Measurements from ENCODE around the gene KIF4B.
"Not testable (repeated sequence)": the region's sequence is repeated elsewhere in the genome, so short reads cannot be mapped to it uniquely, and the experiment has no call there.

KIF4B gene

GRCh38 chr5:155004138-155004744 lies 9.3 kb upstream of the KIF4B start:
- peak; percentile 52 for DNase-seq (ENCODE audit: low spot score)

DNA sequence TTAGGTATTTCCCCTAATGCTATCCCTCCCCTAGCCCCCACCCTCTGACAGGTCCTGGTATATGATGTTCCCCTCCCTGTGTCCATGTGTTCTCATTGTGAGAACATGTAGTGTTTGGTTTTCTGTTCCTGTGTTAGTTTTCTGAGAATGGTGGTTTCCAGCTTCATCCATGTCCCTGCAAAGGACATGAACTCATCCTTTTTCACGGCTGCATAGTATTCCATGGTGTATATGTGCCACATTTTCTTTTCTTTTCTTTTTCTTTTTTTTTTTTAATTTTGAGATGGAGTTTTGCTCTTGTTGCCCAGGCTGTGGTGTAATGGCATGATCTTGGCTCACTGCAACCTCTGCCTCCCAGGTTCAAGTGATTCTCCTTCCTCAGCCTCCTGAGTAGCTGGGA lies 7.3 kb upstream of the KIF4B start:
- DNase-seq (ENCODE audit: low spot score): not testable (repeated sequence)

GRCh38 chr5:155008669-155009068 lies 4.9 kb upstream of the KIF4B start:
- DNase-seq (ENCODE audit: low spot score): peak; percentile 30

DNA sequence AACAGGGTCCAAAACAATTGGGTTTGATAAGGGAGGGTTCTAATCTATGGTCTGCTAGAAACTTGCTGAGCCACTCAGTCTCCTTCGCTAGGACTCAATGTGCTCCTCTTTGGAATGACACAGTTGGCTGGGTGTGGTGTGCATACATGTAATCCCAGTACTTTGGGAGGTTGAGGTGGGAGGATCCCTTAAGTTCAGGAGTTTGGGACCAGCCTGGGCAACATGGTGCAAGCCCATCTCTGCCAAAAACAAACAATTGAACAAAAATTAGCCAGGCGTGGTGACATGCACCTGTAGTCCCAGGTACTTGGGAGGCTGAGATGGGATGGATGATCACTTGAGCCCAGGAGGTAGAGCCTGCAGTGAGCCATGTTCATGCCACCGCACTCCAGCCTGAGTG lies 2.7 kb upstream of the KIF4B start:
- DNase-seq (ENCODE audit: low spot score): no peak

- DNase-seq (ENCODE audit: low spot score): no peak
These were observed 1.7 kb downstream of the KIF4B start for GRCh38 chr5:155015239-155015638.

- DNase-seq (ENCODE audit: low spot score): peak; percentile 17
These were observed 4.1 kb downstream of the KIF4B start for GRCh38 chr5:155017610-155018009.

- DNase-seq (ENCODE audit: low spot score): no peak
These were observed 6.2 kb downstream of the KIF4B start for GRCh38 chr5:155019601-155020226.

DNA sequence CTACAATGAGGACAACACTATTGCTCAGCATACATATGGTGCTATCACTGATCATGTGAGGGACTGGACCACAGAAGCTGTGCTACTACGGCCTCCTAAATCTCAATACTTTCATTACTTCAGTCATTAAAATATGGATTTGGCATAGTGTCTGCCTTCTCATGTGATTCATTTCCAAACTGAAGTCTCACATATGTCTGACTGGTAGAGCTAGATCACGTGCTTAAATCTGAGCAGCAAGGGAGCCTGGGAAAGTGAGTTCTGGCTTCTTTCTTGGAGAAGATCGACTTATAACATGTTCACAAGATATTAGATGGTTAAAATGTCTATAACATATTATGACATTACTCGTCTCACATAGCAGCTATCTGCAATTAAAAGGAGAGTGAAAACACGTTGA lies 8.3 kb downstream of the KIF4B start:
- no peak for DNase-seq (ENCODE audit: low spot score)

- DNase-seq (ENCODE audit: low spot score): no peak
These were observed 9.8 kb downstream of the KIF4B start for GRCh38 chr5:155023320-155023719.

- peak; percentile 83 for DNase-seq (ENCODE audit: low spot score)
These were observed 10.5 kb downstream of the KIF4B start for GRCh38 chr5:155024015-155024414.

GRCh38 chr5:155025895-155026294 lies 12.3 kb downstream of the KIF4B start:
- DNase-seq (ENCODE audit: low spot score): no peak

- DNase-seq (ENCODE audit: low spot score): peak; percentile 66
These were observed 14.6 kb downstream of the KIF4B start for GRCh38 chr5:155027993-155028629.

DNA sequence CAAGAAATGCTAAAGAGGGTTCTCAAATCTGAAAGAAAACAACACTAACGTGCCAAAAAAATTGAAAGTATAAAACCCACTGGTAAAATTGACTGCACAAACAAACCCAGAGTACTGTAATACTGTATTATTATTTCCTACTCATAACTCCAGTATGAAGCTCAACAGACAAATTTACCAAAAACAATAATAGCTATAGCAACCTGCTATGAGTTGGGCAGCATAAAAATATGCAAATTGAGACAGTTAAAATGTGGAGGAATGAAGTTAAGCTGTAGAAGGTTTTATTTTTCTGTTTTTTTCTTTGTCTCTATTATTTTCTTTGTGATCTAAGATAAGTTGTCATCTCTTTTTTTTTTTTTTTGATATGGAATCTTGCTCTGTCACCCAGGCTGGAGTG lies 15.7 kb downstream of the KIF4B start:
- DNase-seq (ENCODE audit: low spot score): no peak

DNA sequence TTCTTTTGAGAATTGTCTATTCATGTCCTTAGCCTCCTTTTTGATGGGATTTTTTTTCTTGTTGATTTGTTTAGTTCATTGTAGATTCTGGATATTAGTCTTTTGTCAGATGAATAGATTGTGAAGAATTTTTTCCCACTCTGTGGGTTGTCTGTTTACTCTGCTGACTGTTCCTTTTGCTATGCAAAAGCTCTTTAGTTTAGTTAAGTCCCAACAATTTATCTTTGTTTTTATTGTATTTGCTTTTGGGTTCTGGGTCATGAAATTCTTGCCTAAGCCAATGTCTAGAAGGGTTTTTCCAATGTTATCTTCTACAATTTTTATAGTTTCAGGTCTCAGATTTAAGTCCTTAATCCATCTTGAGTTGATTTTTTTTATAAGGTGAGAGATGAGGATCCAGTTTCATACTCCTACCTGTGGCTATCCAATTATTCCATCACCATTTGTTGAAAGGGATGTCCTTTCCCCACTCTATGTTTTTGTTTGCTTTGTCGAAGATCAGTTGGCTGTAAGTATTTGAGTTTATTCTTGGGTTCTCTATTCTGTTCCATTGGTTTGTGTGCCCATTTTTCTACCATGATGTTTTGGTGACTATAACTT lies 20.7 kb downstream of the KIF4B start:
- DNase-seq (ENCODE audit: low spot score): not testable (repeated sequence)

GRCh38 chr5:155035087-155035486 lies 21.5 kb downstream of the KIF4B start:
- DNase-seq (ENCODE audit: low spot score): not testable (repeated sequence)

DNA sequence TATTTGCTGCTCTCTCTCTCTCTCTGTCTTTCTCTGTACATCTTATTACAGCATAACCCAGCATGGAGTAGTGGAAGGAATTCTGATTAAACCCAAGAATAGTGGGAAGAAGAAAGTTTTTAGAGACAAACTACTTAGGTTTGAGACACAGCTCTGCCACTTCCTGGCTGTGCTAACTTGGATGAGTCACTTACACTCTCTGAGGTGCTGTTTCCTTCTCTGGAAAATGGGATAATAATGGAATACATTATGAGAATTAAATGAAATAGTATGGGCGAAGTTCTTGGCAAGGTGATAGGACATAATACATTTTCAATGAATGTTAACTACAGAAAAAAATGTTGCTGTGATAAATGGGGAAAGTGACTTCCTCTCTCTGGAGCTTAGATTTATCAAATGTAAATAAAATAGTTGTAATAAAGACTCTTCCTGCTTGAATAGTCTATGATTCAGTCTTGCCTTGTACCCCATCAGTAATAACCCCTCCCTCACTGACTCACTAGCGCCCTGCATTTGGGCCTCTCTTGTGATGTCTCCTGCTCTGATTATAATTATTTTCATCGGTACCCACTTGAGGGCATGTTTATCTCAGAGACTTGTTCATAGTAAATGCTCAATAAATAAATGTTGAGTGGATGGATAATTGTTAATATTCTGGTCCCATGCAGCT lies 27.6 kb downstream of the KIF4B start:
- no peak for DNase-seq (ENCODE audit: low spot score)

DNA sequence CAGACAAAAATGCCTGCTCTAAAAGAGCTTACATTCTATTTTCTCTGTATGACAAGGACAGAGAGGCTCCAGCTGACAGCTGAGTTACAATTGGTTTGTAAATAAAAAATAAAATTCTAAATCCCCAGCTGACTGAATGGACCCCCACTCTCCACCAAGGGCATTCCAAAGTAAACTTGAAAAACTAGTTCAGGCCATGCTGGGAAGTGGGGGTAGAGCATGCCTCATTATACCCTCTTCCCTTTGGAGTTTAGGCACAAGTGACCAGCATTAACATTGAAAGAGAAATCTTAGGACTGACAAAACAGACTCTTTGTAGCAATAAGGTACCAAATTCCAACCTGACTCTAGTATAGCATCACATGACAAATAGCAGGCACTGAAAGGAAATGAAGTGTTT lies 31.0 kb downstream of the KIF4B start:
- no peak for DNase-seq (ENCODE audit: low spot score)

- DNase-seq (ENCODE audit: low spot score): no peak
These were observed 33.0 kb downstream of the KIF4B start for GRCh38 chr5:155046591-155046990.

DNA sequence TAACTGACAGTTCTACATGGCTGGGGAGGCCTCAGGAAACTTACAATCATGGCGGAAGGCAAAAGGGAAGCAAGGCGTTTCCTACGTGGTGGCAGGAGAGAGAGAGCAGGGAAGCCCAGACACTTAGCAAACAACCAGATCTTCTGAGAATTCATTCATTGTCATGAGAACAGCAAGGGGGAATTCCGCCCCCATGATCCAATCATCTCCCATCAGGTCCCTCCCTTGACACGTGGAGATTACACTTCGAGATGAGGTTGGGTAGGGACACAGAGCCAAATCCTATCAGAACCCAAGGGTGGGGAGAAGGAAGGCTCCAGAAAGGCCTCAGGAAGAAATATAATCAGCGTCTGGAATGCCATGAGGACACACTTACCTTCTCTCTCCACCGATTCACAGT lies 34.3 kb downstream of the KIF4B start:
- no peak for DNase-seq (ENCODE audit: low spot score)

GRCh38 chr5:155049569-155050383 lies 36.2 kb downstream of the KIF4B start:
- DNase-seq (ENCODE audit: low spot score): no peak

GRCh38 chr5:155050384-155051019 lies 36.9 kb downstream of the KIF4B start:
- no peak for DNase-seq (ENCODE audit: low spot score)
